Fibroblast of villous mesenchyme (primary cell): ENCODE results near the gene DMBX1. TPM values are rescaled to one million over a fixed set of nuclear protein-coding genes. Genes with fewer than 3 reads are reported as not detected.

Experiments
- DNase-seq: peaks from one replicate; pipeline ENCODE4 v3.0.0-alpha.2; 2010; ENCODE audit warnings: low read depth
- H3K4me3 ChIP-seq: 2 replicates; pipeline ENCODE4 v1.5.1; 2011; ENCODE audit warnings: low read depth, mild to moderate bottlenecking, low read length
- CTCF ChIP-seq: IDR thresholded peaks from 2 replicates; pipeline ENCODE4 v1.5.1; 2012; ENCODE audit warnings: low read depth, mild to moderate bottlenecking, low read length; ENCODE audit not compliant: insufficient read depth
- total RNA-seq: library from RNA; depleted of rRNA; stranded (reverse); fragments of >200 nt; gene quantifications from 2 replicates; pipeline ENCODE4 v1.2.3, GENCODE V29; 2012

DMBX1 gene
- total RNA-seq, result not detected in 2 replicates

GRCh38 chr1:46489638-46490405 is at the start of gene DMBX1:
Gene DMBX1, plus strand, starts transcription at chr1:46489836. Its CDS starts 17,175 bp downstream, at chr1:46507011.
- DNase-seq, result no peak
- no peak within 1 kb of the TSS for H3K4me3 ChIP-seq
- TF ChIP-seq CTCF, result no peak

- no peak overlapping the region for H3K4me3 ChIP-seq
- no peak for TF ChIP-seq CTCF
- DNase-seq, result no peak
Measured at GRCh38 chr1:46440478-46440877, 49.2 kb upstream of the DMBX1 start.

GRCh38 chr1:46442317-46443161 is 47.1 kb upstream of the DMBX1 start:
- DNase-seq, result peak; percentile 78
- peak overlapping the region; percentile 48 for H3K4me3 ChIP-seq
- TF ChIP-seq CTCF, result peak; percentile 81

- TF ChIP-seq CTCF, result no peak
- no peak for DNase-seq
Measured at GRCh38 chr1:46444466-46444865, 45.2 kb upstream of the DMBX1 start.

GRCh38 chr1:46445773-46446256 is 43.8 kb upstream of the DMBX1 start:
- H3K4me3 ChIP-seq, result no peak overlapping the region
- TF ChIP-seq CTCF, result peak; percentile 15
- DNase-seq, result no peak

More at GRCh38 chr1:46444466-46444865, 45.2 kb upstream of the DMBX1 start:
- no peak overlapping the region for H3K4me3 ChIP-seq

GRCh38 chr1:46446646-46447498 is 42.8 kb upstream of the DMBX1 start:
- peak; percentile 61 for DNase-seq
- no peak overlapping the region for H3K4me3 ChIP-seq
- TF ChIP-seq CTCF, result peak; percentile 89
